Lower leg skin (tissue), 4 donors: Measurements from ENCODE around the gene ABCA7. TPM values are rescaled to one million over a fixed set of nuclear protein-coding genes. Genes with fewer than 3 reads are reported as not detected.

ENCODE experiments used
- DNase-seq, 2 donors: peaks; one replicate each; pipeline ENCODE4 v3.0.0-alpha.2; 2019; ENCODE audit warnings: low spot score in 2 of 2
- H3K4me3 ChIP-seq: fragments of 200-600 bp; sonication (generic); 2 replicates; pipeline ENCODE4 v1.5.1; 2017; ENCODE audit warnings: mild to moderate bottlenecking, low read depth; ENCODE audit not compliant: poor library complexity, severe bottlenecking
- POLR2A ChIP-seq, 2 donors: fragments of 450-650 bp; IDR thresholded peaks; one replicate each; pipeline ENCODE4 v1.6.1; 2016 to 2017; ENCODE audit warnings: antibody characterized with exemption in 2 of 2, mild to moderate bottlenecking in 1 of 2, moderate library complexity in 1 of 2
- WGBS, 2 donors: methylation state at CpG; one replicate each; pipeline ENCODE4 v1.1.5; 2018; 5-methylcytosine and 5-hydroxymethylcytosine counted together
- intact Hi-C: fragments of 100-400 bp; cut with DNase I; formaldehyde crosslinking; loops from one replicate; pipeline ENCODE4 v1.15.0; 2023; ENCODE audit warnings: low total_unique reads
- total RNA-seq, 4 donors: library from RNA; depleted of rRNA; stranded (reverse); fragments of >200 nt; gene quantifications; one replicate each; pipeline ENCODE4 v1.1.0, GENCODE V29; 2016
- TF ChIP-seq, protein P1 (sequence below), 3 donors: fragments of 450-650 bp; IDR thresholded peaks; one replicate each; pipeline ENCODE4 v1.5.1; 2016; ENCODE audit warnings: antibody characterized with exemption in 3 of 3, mild to moderate bottlenecking in 3 of 3, moderate library complexity in 2 of 3

Gene ABCA7
- total RNA-seq, 4 donors from 2014 or later = 30.3 to 39.8 (median 33.5) TPM

DNA sequence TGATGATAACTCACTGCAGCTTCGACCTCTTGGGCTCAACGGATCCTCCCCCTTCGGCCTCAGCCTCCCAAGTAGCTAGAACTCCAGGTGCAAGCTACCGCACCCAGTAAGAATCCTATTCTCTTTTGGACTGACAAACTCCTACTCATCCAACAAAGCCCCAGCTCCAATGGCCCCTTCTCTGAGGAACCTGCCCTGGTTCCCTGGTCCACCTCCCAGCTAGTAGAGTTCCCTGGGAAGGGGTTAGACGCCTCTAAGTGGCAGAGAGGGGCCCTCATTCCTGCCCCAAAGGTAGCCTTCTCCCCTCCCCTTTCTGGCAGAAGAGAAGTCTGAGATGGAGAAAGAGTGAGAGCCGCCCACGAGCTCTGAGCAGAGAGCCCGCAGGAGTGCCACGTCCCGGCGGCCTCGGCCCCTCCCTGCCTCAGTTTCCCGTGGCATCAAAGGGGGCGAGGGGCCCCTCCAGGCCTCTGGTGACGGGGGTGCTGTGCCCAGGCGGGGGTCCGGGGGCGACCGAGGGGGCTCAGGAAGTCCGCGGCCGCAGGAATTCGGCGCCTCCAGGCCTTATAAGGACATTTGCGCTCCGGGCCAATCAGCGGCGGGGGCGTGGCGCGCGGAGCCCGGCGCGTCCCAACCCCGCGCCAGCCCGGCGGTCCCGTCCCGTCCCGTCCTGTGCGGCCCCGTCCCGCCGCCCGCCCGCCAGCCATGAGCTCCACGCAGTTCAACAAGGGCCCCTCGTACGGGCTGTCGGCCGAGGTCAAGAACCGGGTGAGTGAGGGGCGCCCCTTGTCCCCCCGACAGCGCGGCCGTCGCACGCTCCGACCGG is 13.7 kb upstream of the ABCA7 start, which contains the start of gene CNN2:
Gene CNN2, plus strand, starts transcription at position 649 of the 823 bp plus-strand sequence. Its CDS starts 54 bp downstream, at position 703.
- peak within 1 kb of the TSS; percentile 73 for H3K4me3 ChIP-seq
- TF ChIP-seq, protein P1, sequence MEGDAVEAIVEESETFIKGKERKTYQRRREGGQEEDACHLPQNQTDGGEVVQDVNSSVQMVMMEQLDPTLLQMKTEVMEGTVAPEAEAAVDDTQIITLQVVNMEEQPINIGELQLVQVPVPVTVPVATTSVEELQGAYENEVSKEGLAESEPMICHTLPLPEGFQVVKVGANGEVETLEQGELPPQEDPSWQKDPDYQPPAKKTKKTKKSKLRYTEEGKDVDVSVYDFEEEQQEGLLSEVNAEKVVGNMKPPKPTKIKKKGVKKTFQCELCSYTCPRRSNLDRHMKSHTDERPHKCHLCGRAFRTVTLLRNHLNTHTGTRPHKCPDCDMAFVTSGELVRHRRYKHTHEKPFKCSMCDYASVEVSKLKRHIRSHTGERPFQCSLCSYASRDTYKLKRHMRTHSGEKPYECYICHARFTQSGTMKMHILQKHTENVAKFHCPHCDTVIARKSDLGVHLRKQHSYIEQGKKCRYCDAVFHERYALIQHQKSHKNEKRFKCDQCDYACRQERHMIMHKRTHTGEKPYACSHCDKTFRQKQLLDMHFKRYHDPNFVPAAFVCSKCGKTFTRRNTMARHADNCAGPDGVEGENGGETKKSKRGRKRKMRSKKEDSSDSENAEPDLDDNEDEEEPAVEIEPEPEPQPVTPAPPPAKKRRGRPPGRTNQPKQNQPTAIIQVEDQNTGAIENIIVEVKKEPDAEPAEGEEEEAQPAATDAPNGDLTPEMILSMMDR (IDR thresholded peaks at IDR 0.05) = no peak
- peak in 1 of 2 donors; percentile 46 for TF ChIP-seq POLR2A (IDR thresholded peaks at IDR 0.05)
- DNase-seq = peak; percentile 76 to 96
- 5 to 16% methylated on average over 18 to 52 of the region's 63 CpGs for WGBS, 2 donors
- intact Hi-C loops = no loop called here

DNA sequence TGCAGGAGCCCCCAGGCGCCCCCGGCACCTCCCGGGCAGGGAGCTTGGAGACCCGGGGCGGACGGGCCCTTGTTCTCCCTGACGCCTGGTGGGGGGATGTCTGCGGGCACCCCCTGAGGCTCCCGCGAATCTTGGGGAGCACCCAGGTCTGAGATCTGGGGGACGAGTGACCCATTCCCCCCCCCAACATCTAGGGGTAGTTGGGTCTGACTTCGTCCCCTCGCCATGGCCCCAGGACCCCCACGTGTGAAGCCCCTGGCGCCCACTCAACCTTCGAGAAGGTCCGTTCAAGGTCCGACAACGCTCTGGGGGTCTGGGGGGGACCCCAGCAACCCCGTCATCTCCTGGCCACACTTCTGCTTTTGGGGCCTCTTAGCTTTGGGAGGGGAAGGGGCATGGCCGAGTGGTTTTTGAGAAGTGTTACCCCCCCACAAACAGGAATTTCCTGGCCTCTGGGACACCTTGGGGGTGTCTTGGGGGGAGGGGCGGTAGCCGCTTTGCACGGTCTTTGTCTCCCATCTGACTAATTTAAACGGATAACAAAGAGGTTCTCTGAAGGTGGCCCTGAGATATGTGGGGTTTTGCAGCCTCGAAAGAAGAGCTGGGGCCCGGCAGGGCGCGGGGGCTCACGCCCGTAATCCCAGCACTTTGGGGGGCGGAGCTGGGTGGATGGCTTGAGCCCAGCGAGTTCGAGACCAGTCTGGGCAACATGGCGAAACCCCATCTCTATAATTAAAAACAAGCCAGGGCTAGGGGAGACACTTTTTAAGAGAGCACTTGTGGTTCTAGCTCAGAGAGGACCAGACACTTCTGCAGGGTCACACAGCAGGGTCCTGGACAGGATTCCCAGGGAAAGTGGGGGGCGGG is 12.9 kb upstream of the ABCA7 start:
- TF ChIP-seq POLR2A (IDR thresholded peaks at IDR 0.05) = no peak
- TF ChIP-seq, protein P1 (IDR thresholded peaks at IDR 0.05) = no peak

DNA sequence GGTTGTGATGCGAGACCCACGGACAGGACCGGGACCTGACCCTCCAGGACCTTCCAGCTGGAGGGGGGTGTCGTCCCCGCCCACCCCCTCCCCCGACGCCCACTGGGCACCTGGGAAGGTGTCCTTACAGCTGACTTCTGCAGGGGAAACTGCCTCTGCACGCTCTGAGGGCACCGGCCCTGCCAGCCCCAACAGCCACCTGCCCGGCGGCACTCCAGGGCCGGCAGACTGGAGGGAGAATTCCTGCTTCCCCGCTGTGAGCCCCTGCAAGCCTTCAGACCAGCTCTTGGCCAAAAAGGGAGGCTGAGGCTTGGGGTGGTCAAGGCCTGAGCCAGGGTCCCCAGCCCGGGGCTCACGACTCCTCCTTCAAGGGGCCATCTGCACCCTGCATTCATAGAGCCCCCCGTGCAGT is 12.3 kb upstream of the ABCA7 start:
- TF ChIP-seq, protein P1 (IDR thresholded peaks at IDR 0.05) = no peak
- no peak for TF ChIP-seq POLR2A (IDR thresholded peaks at IDR 0.05)
- 1 to 2% methylated on average over 10 to 16 of the region's 16 CpGs for WGBS, 2 donors
- H3K4me3 ChIP-seq = peak overlapping the region; percentile 73
- intact Hi-C loops = no loop called here
- no peak for DNase-seq

More for the DNA sequence above, 12.9 kb upstream of the ABCA7 start:
- H3K4me3 ChIP-seq = peak overlapping the region; percentile 73
- WGBS, 2 donors = 0 to 3% methylated on average over 25 to 32 of the region's 36 CpGs
- no peak for DNase-seq
- intact Hi-C loops = no loop called here

DNA sequence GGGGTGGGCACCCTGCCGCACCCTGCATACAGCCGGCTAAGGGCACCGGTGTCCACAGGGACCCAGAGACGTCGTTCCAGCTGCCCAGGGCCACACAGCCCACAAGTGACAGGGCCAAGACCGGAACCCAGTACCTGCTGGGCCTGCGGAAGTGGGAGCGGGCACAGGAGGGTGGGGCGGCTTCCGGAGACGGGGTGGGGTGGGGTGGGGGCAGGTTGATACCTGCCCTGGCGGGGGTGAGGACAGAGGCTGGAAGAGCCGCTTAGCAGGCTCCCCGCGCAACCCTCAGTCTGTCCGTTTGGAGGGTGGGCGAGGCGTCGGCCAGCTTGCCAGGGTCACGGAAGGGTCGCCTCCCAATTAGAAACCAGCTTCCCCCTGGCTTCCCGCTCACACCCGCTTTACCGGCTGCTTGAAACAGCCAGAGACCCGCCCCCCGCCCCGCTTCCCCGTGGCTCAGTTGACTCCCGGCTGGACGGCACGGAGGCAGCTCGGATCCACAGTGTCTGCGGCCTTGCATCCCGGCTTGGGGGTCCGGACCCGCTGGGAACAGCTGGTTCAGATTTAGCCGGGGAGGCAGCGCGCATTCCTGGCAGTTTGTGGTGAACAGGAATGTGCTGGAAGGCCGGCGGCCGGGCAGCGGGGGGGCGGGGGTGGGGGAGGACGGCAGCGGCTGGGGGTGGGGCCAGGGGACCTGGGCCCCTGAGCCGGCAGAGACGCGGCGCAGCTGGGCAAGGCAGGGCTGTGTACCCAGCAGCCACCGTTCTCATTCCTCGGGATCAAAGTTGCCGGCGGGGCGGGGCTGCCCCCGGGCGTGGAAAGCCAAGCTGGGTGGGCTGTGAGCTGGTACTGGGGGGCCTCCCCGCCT is 11.6 kb upstream of the ABCA7 start:
- WGBS, 2 donors = 1 to 4% methylated on average over 29 to 47 of the region's 58 CpGs
- DNase-seq = peak in 1 of 2 donors; percentile 95
- peak overlapping the region; percentile 73 for H3K4me3 ChIP-seq
- intact Hi-C loops = no loop called here
- no peak for TF ChIP-seq POLR2A (IDR thresholded peaks at IDR 0.05)
- TF ChIP-seq, protein P1 (IDR thresholded peaks at IDR 0.05) = no peak

- WGBS, 2 donors = 87 to 90% methylated on average over 19 to 20 of the region's 20 CpGs
- DNase-seq = no peak
- no peak overlapping the region for H3K4me3 ChIP-seq
- TF ChIP-seq, protein P1 (IDR thresholded peaks at IDR 0.05) = no peak
- TF ChIP-seq POLR2A (IDR thresholded peaks at IDR 0.05) = no peak
- intact Hi-C loops = no loop called here
Measured at GRCh38 chr19:1032264-1032867, 7.5 kb upstream of the ABCA7 start.
